ENCODE data around the gene NEUROD6.

Gene NEUROD6

DNA sequence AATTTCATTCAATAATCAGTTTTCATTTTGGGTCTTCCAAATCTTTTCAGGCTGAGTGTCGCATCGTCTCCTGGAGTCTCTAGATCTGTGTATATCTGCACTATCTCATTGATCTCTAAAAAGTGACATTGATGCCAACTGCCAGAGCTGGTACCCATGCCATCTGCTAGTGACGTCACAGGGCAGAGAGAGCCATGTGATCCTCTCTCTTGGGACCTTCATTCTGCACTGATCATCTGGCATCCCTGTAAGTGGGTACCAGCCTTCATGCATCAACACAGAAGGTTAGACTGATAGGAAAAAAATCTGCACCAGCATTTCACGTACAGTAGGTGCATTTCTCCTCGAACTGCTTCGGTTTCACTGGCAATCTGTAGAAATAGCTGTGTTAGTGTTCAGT, at the start of gene NEUROD6:
Gene NEUROD6 (minus strand): TSS at position 124 of the 400 bp plus-strand sequence. CDS start 1,458 bp downstream, outside the sequence.
- Mint-ChIP-seq H3K4me3 (no peak within 1 kb of the TSS), H3K27me3 (peaks cover 3% of the 10 kb centered on the region), H3K9me3 (no peaks in the 10 kb centered on the region), H3K27ac (no peak within 1 kb of the TSS), H3K4me1 (no peaks in the 10 kb centered on the region), H3K36me3 (no peaks in the 10 kb centered on the region)
- ATAC-seq (ENCODE audit: low read depth) (no peak), DNase-seq (ENCODE audit: low spot score in 2 of 2) (no peak)

DNA sequence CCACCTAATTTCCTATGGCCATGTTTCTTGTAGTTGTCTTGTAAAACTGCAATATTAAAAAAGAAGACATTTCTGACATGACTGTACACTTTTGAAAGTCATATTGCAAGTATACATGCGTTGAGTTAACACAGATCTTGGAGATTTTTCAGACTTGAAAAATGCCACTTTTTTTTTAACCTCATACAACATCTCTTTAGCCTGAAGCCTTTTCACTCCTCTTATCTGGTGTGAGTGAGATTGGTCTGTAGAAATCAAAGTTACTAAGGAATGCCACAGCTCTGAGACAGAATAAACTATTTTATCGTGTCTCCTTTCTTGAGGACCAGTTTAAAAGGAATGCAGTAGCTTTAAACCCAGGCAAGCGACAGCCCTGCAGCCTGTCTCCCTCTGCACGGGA, 43.9 kb upstream of the NEUROD6 start:
- no peaks in the 10 kb centered on the region for H3K27me3 Mint-ChIP-seq
- no peak for DNase-seq (ENCODE audit: low spot score in 2 of 2)
- H3K36me3 Mint-ChIP-seq, result no peaks in the 10 kb centered on the region
- H3K9me3 Mint-ChIP-seq, result peaks cover 3% of the 10 kb centered on the region
- H3K27ac Mint-ChIP-seq, result no peak overlapping the region
- no peak overlapping the region for H3K4me3 Mint-ChIP-seq
- no peaks in the 10 kb centered on the region for H3K4me1 Mint-ChIP-seq
- no peak for ATAC-seq (ENCODE audit: low read depth)

DNA sequence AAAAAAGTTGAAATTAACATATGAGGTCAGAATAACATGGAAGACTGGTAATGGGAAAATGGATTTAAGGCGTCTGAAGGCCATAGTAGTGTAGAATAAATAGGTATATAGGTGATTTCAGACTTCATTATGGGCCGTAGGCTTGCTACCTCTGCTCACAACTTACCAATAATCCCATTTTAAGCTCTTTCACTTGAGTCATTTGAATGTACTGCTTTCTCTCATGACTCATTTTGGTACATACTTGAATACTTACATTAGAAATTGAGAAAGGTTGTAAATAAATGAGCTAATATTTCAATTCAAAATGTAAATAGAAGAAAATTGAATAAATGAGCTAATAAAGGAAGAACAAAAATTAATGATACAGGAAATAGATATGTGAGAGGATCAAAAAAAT, 42.2 kb upstream of the NEUROD6 start:
- no peak for ATAC-seq (ENCODE audit: low read depth)
- no peak overlapping the region for H3K4me3 Mint-ChIP-seq
- H3K36me3 Mint-ChIP-seq, result no peaks in the 10 kb centered on the region
- H3K4me1 Mint-ChIP-seq, result no peaks in the 10 kb centered on the region
- peaks cover 1% of the 10 kb centered on the region for H3K9me3 Mint-ChIP-seq
- H3K27ac Mint-ChIP-seq, result no peak overlapping the region
- no peak for DNase-seq (ENCODE audit: low spot score in 2 of 2)
- H3K27me3 Mint-ChIP-seq, result no peaks in the 10 kb centered on the region

DNA sequence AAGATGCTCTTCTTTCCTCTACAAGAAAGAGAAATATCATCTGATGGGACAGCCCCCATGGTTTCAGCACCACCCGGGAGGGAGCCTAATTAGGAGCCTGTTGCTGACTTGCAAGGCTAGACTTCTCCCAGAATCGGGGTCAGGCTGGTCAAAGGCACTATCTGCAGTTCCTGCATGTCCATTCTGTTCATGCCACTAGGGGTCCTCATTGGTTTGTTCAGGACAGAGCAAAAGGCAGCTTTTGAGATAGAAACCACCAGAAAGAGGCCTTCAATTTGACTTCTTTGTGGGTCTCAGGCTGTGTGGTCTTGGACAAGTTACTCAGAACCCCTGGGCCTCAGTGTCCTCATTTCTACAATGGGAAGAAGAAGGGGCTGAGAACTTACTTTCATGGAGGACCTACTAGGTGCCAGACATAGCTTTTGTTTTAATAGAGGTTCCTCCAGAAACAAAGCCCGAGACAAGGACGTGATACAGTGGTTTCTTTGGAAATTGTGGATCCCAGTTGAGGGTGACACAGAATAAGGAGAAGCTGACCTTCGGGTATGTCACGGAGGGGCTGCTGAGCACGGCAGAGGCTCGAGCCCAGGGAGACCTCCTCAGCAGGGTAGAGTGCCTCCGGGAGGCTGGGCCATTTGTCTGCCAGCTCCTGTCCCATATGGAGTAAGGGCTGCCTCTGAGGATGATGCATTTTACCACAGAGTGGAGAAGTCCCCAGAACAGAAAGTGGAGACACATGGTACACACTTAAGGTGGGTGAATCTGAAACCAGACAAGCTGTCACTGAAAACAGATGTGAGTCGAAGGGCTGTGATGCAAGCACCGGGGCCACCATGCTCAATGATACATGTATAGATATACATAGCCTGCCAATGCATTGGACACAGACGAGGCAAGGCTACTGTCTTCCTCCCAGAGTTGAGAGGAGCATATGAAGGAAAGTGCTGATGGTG, 33.1 kb upstream of the NEUROD6 start:
- no peaks in the 10 kb centered on the region for H3K4me1 Mint-ChIP-seq
- H3K27me3 Mint-ChIP-seq, result peaks cover 3% of the 10 kb centered on the region
- no peaks in the 10 kb centered on the region for H3K9me3 Mint-ChIP-seq
- H3K27ac Mint-ChIP-seq, result no peak overlapping the region
- ATAC-seq (ENCODE audit: low read depth), result no peak
- DNase-seq (ENCODE audit: low spot score in 2 of 2), result no peak
- no peak overlapping the region for H3K4me3 Mint-ChIP-seq
- no peaks in the 10 kb centered on the region for H3K36me3 Mint-ChIP-seq

DNA sequence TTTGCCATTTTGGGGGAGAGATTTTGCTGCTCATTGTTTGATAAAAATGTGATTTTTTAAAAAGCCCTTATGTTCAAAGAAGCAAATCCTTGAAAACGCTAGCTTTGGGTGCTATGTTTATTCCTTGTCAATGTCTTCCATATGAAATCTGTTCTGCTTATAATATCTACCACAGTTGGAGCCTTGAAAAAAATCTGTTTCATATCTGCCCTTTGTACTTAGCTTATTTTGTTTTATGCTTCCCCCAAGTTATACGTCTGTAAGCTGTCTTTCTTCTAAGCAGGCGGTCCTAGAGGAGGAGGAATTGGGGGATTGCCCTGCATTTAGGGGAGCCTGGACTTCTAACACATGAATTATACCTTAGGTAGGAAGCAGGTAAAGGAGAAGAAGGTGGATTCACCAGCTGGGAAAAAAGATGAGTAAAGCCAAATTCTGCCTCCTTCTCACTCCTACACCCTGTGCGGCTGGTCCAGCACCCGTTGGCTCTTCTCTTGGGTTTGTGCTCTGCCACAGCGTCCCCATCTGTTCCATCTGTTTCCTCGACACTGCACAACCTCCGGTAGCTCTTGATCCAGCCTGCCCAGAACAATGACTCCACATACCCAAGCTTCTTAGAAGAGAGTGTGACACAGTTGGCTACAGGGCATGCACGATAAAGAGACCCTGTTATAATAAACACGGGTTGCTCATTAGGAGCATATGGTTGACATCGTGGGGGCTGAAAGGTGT, 31.9 kb upstream of the NEUROD6 start:
- no peaks in the 10 kb centered on the region for H3K9me3 Mint-ChIP-seq

DNA sequence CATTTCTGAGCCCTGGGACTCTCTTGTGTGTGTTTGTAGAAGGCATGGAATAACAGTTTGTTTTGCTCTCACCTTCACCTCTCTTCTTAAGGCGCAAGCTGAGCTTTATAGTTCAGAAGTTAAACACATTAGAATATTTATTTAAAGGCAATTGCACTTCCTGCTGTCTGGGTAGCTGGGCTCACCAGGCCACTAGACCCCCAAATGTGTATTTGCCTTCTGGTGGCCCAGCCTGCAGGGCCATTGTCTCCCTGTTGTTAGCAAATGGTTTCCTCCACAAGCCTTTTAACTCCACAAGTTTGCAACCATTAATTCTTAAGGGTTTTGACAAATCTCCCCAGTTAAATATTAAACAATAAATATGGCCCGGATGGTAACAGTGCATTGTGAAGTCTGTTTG, 31.1 kb upstream of the NEUROD6 start:
- no peak overlapping the region for H3K27ac Mint-ChIP-seq
- DNase-seq (ENCODE audit: low spot score in 2 of 2) (no peak), ATAC-seq (ENCODE audit: low read depth) (no peak)
- no peaks in the 10 kb centered on the region for H3K9me3 Mint-ChIP-seq
- no peaks in the 10 kb centered on the region for H3K4me1 Mint-ChIP-seq
- no peaks in the 10 kb centered on the region for H3K36me3 Mint-ChIP-seq
- no peak overlapping the region for H3K4me3 Mint-ChIP-seq
- peaks cover 3% of the 10 kb centered on the region for H3K27me3 Mint-ChIP-seq

More for the DNA sequence above, 31.9 kb upstream of the NEUROD6 start:
- Mint-ChIP-seq H3K27ac (no peak overlapping the region), H3K4me1 (no peaks in the 10 kb centered on the region), H3K36me3 (no peaks in the 10 kb centered on the region), H3K4me3 (no peak overlapping the region), H3K27me3 (peaks cover 3% of the 10 kb centered on the region)
- DNase-seq (ENCODE audit: low spot score in 2 of 2), result no peak
- ATAC-seq (ENCODE audit: low read depth), result no peak

DNA sequence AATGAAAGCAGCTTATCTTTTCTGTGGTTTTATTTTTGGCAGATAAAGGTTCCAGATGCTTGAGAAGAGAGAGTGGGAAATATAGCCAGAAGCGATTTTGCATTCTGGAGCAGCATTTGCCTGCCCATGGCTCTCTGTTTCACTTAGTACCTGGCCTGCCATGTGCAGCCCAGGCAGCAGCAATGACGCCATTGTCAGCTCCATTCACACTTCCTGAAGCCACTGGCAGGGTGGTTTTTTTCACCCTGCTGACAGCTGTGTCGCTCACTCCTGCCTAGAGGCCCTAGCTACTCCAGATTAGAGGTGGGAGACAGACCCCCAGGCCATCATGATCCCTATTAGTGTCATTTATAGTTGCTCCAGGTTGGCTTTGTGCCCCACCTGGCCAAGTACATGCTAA, 30.1 kb upstream of the NEUROD6 start:
- ATAC-seq (ENCODE audit: low read depth), result no peak
- H3K27me3 Mint-ChIP-seq, result peaks cover 4% of the 10 kb centered on the region
- H3K4me3 Mint-ChIP-seq, result no peak overlapping the region
- H3K9me3 Mint-ChIP-seq, result peaks cover 1% of the 10 kb centered on the region
- H3K36me3 Mint-ChIP-seq, result no peaks in the 10 kb centered on the region
- no peak for DNase-seq (ENCODE audit: low spot score in 2 of 2)
- H3K27ac Mint-ChIP-seq, result no peak overlapping the region
- H3K4me1 Mint-ChIP-seq, result no peaks in the 10 kb centered on the region

DNA sequence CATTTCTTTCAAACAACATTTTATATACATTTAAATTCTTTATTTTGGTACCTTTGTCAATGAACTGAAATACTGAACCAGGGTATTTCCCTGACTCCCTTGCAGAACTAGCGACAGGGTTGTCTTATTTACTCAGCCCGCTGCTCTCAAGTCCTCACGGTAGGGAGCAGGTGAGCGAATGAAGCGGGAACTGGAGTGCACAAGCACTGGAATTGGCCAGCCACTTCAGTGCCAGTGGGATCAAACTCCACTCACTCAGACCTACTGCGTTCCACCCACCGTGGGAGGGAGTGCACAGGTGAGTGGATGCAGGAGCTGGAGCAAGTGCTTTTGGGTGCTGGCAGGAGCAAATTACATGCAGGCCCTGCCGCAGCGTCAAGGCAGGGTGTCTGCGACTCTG, 28.1 kb upstream of the NEUROD6 start:
- H3K27ac Mint-ChIP-seq, result no peak overlapping the region
- no peak overlapping the region for H3K4me3 Mint-ChIP-seq
- ATAC-seq (ENCODE audit: low read depth), result no peak
- no peaks in the 10 kb centered on the region for H3K4me1 Mint-ChIP-seq
- H3K36me3 Mint-ChIP-seq, result no peaks in the 10 kb centered on the region
- H3K9me3 Mint-ChIP-seq, result peaks cover 1% of the 10 kb centered on the region
- DNase-seq (ENCODE audit: low spot score in 2 of 2), result no peak
- H3K27me3 Mint-ChIP-seq, result peaks cover 1% of the 10 kb centered on the region

DNA sequence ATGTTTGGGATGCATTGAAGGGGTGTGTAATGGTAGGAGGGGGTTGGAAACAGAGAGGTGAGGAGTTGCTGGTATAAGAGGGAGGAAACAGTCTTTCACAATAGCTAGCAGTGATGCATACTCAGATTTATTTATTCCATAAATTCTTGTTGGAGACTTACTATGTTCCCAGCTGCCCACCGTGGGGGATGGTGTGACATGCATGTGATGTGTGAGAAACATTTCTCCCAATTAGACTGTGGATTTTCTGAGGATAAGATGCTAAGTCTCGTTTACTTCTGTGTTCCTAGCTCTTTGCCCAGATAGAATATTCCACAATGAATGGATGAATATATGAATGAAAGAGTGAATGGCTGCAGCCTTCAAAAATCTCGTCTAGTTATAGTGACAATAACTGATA, 23.0 kb upstream of the NEUROD6 start:
- Mint-ChIP-seq H3K36me3 (no peaks in the 10 kb centered on the region), H3K27me3 (peaks cover 1% of the 10 kb centered on the region), H3K4me3 (no peak overlapping the region), H3K4me1 (no peaks in the 10 kb centered on the region), H3K27ac (no peak overlapping the region), H3K9me3 (peaks cover 3% of the 10 kb centered on the region)
- DNase-seq (ENCODE audit: low spot score in 2 of 2) (no peak), ATAC-seq (ENCODE audit: low read depth) (no peak)

DNA sequence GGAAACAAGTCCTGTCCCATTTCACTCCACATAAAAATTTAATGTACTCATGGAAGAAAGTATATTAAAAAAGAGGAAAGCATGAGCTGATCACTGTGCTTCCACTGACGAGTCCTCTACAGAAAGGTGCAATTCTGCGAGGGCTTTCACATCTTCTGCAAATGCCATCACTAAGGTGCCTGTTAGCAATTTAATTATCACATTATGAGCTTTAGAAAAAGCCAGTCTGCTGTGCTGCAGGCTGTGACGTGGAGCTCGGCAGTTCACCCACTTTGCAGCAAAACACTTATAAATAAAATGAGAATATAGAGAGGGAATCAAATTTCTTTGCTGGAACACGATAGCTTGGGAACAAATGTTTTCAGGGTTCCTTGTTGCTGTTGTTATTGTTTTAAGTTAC, 22.5 kb upstream of the NEUROD6 start:
- no peak for ATAC-seq (ENCODE audit: low read depth)
- DNase-seq (ENCODE audit: low spot score in 2 of 2), result no peak
- Mint-ChIP-seq H3K27me3 (peaks cover 1% of the 10 kb centered on the region), H3K27ac (no peak overlapping the region), H3K36me3 (no peaks in the 10 kb centered on the region), H3K9me3 (peaks cover 3% of the 10 kb centered on the region), H3K4me1 (no peaks in the 10 kb centered on the region), H3K4me3 (no peak overlapping the region)

DNA sequence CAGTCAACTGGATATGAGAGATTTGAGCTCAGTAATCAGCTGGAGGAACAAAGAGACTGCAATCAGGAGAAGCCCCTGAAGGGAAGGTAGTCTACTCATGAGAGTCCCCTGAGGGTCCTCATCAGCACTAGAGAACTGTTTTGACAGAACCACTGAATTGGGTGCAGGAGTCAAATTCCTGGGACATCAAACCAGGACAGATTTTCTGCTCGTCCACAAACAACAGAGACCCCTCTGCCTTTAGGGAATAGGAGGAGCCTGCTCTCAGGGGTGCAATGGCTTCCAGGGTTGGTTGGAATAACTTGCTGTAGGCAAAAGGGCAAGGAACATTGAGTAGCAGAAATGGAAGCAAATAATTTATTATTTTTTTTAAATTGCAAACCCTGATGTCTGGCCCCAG, 21.9 kb upstream of the NEUROD6 start:
- Mint-ChIP-seq H3K4me1 (no peaks in the 10 kb centered on the region), H3K4me3 (no peak overlapping the region)
- no peak for ATAC-seq (ENCODE audit: low read depth)

DNA sequence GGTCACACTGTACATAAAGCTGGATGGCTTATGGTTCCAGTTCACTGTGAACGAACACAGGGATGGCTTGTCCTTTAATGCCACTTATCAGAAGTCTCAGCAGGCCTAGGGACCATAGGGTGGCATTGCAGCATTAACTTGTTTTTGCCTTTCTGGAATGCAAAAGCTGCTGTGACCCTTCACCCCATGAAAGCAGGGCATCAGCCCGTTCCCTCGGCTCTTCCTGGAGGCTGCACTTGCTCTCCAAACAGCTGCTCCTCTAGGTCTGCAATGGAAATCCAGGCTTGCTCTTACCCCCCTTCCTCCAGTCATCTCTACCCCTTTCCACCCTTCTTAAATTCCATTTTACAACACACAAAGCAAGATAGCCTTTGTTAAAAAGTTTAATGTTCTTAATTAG, 17.9 kb upstream of the NEUROD6 start:
- ATAC-seq (ENCODE audit: low read depth) (no peak), DNase-seq (ENCODE audit: low spot score in 2 of 2) (no peak)
- Mint-ChIP-seq H3K27ac (no peak overlapping the region), H3K36me3 (peaks cover 1% of the 10 kb centered on the region), H3K9me3 (peaks cover 4% of the 10 kb centered on the region), H3K27me3 (no peaks in the 10 kb centered on the region), H3K4me1 (no peaks in the 10 kb centered on the region), H3K4me3 (no peak overlapping the region)

More for the DNA sequence above, 21.9 kb upstream of the NEUROD6 start:
- H3K9me3 Mint-ChIP-seq, result peaks cover 3% of the 10 kb centered on the region
- no peaks in the 10 kb centered on the region for H3K36me3 Mint-ChIP-seq
- no peak overlapping the region for H3K27ac Mint-ChIP-seq
- DNase-seq (ENCODE audit: low spot score in 2 of 2), result no peak
- H3K27me3 Mint-ChIP-seq, result peaks cover 1% of the 10 kb centered on the region

DNA sequence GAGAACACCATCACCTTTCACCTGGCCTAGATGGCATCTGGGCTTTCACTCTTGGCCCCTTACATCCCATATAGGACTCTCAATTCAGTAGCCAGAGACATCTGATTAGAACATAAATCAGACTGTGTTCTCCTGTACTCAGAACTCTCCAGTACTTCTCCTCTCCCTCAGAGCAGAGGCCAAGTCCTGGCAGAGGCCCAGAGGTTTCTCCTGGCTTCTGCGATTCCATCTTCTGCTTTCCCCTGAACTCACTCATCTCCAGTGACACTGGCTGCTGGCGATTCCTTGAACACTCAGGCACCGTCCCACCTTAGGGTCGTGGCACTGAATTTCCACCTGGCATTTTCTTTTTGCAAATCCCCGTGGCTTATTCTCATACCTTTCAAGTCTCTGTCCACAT, 4.9 kb upstream of the NEUROD6 start:
- no peaks in the 10 kb centered on the region for H3K4me1 Mint-ChIP-seq
- DNase-seq (ENCODE audit: low spot score in 2 of 2), result no peak

DNA sequence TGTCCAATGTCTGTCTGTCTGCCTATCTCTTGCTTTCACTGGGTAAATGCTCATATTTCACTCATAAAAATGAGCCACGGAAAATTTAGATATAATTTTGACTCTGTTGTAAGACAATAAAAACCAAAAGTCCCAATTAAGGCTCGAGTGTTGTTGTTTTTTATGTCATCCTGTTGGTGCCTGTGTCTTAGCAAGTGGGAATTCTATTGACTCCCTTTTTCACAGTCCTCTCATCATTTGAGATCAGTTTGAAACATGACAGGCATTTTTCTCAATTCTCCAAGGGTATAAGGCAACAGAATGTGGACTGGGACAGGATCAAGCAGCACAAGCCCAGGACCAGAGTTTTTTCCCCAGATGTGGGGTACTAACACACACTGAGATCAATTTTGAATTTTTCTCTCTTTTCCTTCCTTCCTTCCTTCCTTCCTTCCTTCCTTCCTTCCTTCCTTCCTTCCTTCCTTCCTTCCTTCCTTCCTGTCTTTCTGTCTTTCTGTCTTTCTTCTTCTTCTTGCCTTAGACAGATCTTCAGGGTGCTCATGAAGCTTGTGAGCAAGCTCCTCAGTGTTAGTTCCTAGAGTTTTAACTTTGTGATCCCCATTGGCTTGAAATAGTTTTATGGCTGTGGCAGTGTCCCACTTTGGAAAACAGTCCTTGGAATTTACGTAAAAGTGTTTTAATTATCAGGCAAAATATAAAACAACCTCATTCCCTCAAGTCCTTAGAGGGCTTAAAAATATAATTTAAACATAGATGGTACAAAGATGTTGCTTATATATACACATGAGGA, 3.2 kb upstream of the NEUROD6 start:
- peaks cover 3% of the 10 kb centered on the region for H3K27me3 Mint-ChIP-seq
- DNase-seq (ENCODE audit: low spot score in 2 of 2) (no peak), ATAC-seq (ENCODE audit: low read depth) (no peak)
- no peak overlapping the region for H3K4me3 Mint-ChIP-seq
- H3K4me1 Mint-ChIP-seq, result no peaks in the 10 kb centered on the region
- no peaks in the 10 kb centered on the region for H3K9me3 Mint-ChIP-seq
- H3K27ac Mint-ChIP-seq, result no peak overlapping the region
- H3K36me3 Mint-ChIP-seq, result no peaks in the 10 kb centered on the region

More for the DNA sequence above, 4.9 kb upstream of the NEUROD6 start:
- no peaks in the 10 kb centered on the region for H3K9me3 Mint-ChIP-seq
- H3K4me3 Mint-ChIP-seq, result no peak overlapping the region
- H3K27ac Mint-ChIP-seq, result no peak overlapping the region
- ATAC-seq (ENCODE audit: low read depth), result no peak
- no peaks in the 10 kb centered on the region for H3K36me3 Mint-ChIP-seq
- peaks cover 3% of the 10 kb centered on the region for H3K27me3 Mint-ChIP-seq
